WTC11 (cell line): ENCODE results near the gene RP2.

Source experiments
- NR3C1 ChIP-seq: sonication (generic); formaldehyde crosslinking; conservative IDR thresholded peaks from 2 replicates; pipeline ENCODE4 v1.8.1; 2023; ENCODE audit warnings: low read depth, mild to moderate bottlenecking, missing genetic modification reagents
- ZBTB21 ChIP-seq: sonication (generic); formaldehyde crosslinking; IDR thresholded peaks from 2 replicates; pipeline ENCODE4 v1.8.1; 2023; ENCODE audit warnings: mild to moderate bottlenecking, missing genetic modification reagents, borderline replicate concordance
- TF ChIP-seq, protein P1 (sequence below): fragments of 200-600 bp; IDR thresholded peaks from 2 replicates; pipeline ENCODE4 v1.8.0; 2022; ENCODE audit warnings: antibody characterized with exemption

GRCh38 chrX:46873746-46874145, 36.9 kb downstream of the RP2 start:
- TF ChIP-seq, protein P1, sequence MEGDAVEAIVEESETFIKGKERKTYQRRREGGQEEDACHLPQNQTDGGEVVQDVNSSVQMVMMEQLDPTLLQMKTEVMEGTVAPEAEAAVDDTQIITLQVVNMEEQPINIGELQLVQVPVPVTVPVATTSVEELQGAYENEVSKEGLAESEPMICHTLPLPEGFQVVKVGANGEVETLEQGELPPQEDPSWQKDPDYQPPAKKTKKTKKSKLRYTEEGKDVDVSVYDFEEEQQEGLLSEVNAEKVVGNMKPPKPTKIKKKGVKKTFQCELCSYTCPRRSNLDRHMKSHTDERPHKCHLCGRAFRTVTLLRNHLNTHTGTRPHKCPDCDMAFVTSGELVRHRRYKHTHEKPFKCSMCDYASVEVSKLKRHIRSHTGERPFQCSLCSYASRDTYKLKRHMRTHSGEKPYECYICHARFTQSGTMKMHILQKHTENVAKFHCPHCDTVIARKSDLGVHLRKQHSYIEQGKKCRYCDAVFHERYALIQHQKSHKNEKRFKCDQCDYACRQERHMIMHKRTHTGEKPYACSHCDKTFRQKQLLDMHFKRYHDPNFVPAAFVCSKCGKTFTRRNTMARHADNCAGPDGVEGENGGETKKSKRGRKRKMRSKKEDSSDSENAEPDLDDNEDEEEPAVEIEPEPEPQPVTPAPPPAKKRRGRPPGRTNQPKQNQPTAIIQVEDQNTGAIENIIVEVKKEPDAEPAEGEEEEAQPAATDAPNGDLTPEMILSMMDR: no peak
- TF ChIP-seq NR3C1 (CRISPR knock-in tag) (no peak), ZBTB21 (no peak)
